Urothelium cell line (cell line): Measurements from ENCODE around the gene WSCD1.
A peak's percentile ranks its signal among the peaks of the same experiment; 100 is the strongest.

Experiments
- DNase-seq: peaks from one replicate; pipeline ENCODE4 v3.0.0; 2011; ENCODE audit warnings: low spot score, mixed read lengths
- FAIRE-seq: peaks from 2 replicates; lab custom pipeline; 2011; peaks lifted over from hg19 to GRCh38; lab: Jason Lieb, UNC

WSCD1 gene

GRCh38 chr17:6145946-6146345 lies 75.8 kb downstream of the WSCD1 start:
- no peak for DNase-seq
- FAIRE-seq, result no peak

- no peak for FAIRE-seq
- DNase-seq, result no peak
Measured at GRCh38 chr17:6147042-6147441, 76.9 kb downstream of the WSCD1 start.

- no peak for DNase-seq
- FAIRE-seq, result no peak
Measured at GRCh38 chr17:6153375-6153774, 83.2 kb downstream of the WSCD1 start.

- DNase-seq, result no peak
- no peak for FAIRE-seq
Measured at GRCh38 chr17:6157716-6158115, 87.5 kb downstream of the WSCD1 start.

GRCh38 chr17:6159541-6160231 lies 89.5 kb downstream of the WSCD1 start:
- DNase-seq (no peak), FAIRE-seq (no peak)

- DNase-seq (no peak), FAIRE-seq (no peak)
Measured at GRCh38 chr17:6160232-6160555, 90.0 kb downstream of the WSCD1 start.

GRCh38 chr17:6160911-6161855 lies 91.0 kb downstream of the WSCD1 start:
- DNase-seq (no peak), FAIRE-seq (no peak)

GRCh38 chr17:6162216-6162615 lies 92.0 kb downstream of the WSCD1 start:
- DNase-seq, result no peak
- FAIRE-seq, result no peak

- peak; percentile 6 for DNase-seq
- no peak for FAIRE-seq
Measured at GRCh38 chr17:6162892-6163291, 92.7 kb downstream of the WSCD1 start.

- DNase-seq, result peak; percentile 66
- no peak for FAIRE-seq
Measured at GRCh38 chr17:6163612-6164333, 93.6 kb downstream of the WSCD1 start.

GRCh38 chr17:6164996-6165395 lies 94.8 kb downstream of the WSCD1 start:
- DNase-seq (no peak), FAIRE-seq (no peak)

- DNase-seq (no peak), FAIRE-seq (no peak)
Measured at GRCh38 chr17:6165806-6166205, 95.6 kb downstream of the WSCD1 start.

- FAIRE-seq (no peak), DNase-seq (no peak)
Measured at GRCh38 chr17:6166492-6167179, 96.5 kb downstream of the WSCD1 start.

- DNase-seq, result no peak
- FAIRE-seq, result no peak
Measured at GRCh38 chr17:6168296-6168695, 98.1 kb downstream of the WSCD1 start.

- FAIRE-seq (no peak), DNase-seq (no peak)
Measured at GRCh38 chr17:6170349-6170748, 100.2 kb downstream of the WSCD1 start.

GRCh38 chr17:6172642-6173330 lies 102.6 kb downstream of the WSCD1 start:
- FAIRE-seq (no peak), DNase-seq (no peak)

GRCh38 chr17:6173653-6174052 lies 103.5 kb downstream of the WSCD1 start:
- DNase-seq (no peak), FAIRE-seq (no peak)
